NCI-H1930 (cell line): ENCODE measurements around the gene WWP2.
A peak's percentile ranks its signal among the peaks of the same experiment; 100 is the strongest.
"Not testable (repeated sequence)": the region's sequence is repeated elsewhere in the genome, so short reads cannot be mapped to it uniquely, and the experiment has no call there.

Source experiments
- DNase-seq, 2 experiments: peaks; one replicate each; lab custom pipeline; 2025; lab: John Stamatoyannopoulos, UW

The WWP2 gene

GRCh38 chr16:69943241-69944036, 181.3 kb downstream of the WWP2 start:
- not testable (repeated sequence) for DNase-seq

GRCh38 chr16:69950411-69950810, 188.3 kb downstream of the WWP2 start:
- DNase-seq, result not testable (repeated sequence)

GRCh38 chr16:69951017-69951671, 189.0 kb downstream of the WWP2 start, which contains the start of gene CLEC18A:
Gene CLEC18A, plus strand, starts transcription at chr16:69951334. Its CDS starts 33 bp downstream, at chr16:69951367.
- not testable (repeated sequence) for DNase-seq

- not testable (repeated sequence) for DNase-seq
These were observed 189.5 kb downstream of the WWP2 start for GRCh38 chr16:69951672-69952031.

GRCh38 chr16:69952116-69952515, 190.0 kb downstream of the WWP2 start:
- not testable (repeated sequence) for DNase-seq

GRCh38 chr16:69952572-69953355, 190.6 kb downstream of the WWP2 start:
- not testable (repeated sequence) for DNase-seq

- not testable (repeated sequence) for DNase-seq
These were observed 192.1 kb downstream of the WWP2 start for GRCh38 chr16:69954241-69954640.

GRCh38 chr16:69963312-69963711, 201.2 kb downstream of the WWP2 start:
- DNase-seq, result not testable (repeated sequence)

- peak; percentile 3 to 29 for DNase-seq
These were observed 203.0 kb downstream of the WWP2 start for GRCh38 chr16:69964960-69965660.

- DNase-seq, result not testable (repeated sequence)
These were observed 203.5 kb downstream of the WWP2 start for GRCh38 chr16:69965661-69966054.

- DNase-seq, result not testable (repeated sequence)
These were observed 205.6 kb downstream of the WWP2 start for GRCh38 chr16:69967688-69968087.

- not testable (repeated sequence) for DNase-seq
These were observed 206.0 kb downstream of the WWP2 start for GRCh38 chr16:69968125-69968524.

- not testable (repeated sequence) for DNase-seq
These were observed 207.5 kb downstream of the WWP2 start for GRCh38 chr16:69969657-69970056.

GRCh38 chr16:69972120-69972519, 210.0 kb downstream of the WWP2 start:
- DNase-seq, result not testable (repeated sequence)

- DNase-seq, result not testable (repeated sequence)
These were observed 210.8 kb downstream of the WWP2 start for GRCh38 chr16:69972935-69973334.

- DNase-seq, result not testable (repeated sequence)
These were observed 223.1 kb downstream of the WWP2 start for GRCh38 chr16:69985196-69985595.
